GM18502 (cell line): Measurements from ENCODE around the gene LGMN.

ENCODE experiments used
- ATAC-seq: cut with Tn5 transposase; IDR thresholded peaks from one replicate; pipeline ENCODE4 v1.9.1; 2021; ENCODE audit warnings: mild to moderate bottlenecking; ENCODE audit not compliant: unreplicated experiment, poor library complexity

The LGMN gene

GRCh38 chr14:92703516-92703915 lies 44.9 kb downstream of the LGMN start:
- ATAC-seq, result no peak

DNA sequence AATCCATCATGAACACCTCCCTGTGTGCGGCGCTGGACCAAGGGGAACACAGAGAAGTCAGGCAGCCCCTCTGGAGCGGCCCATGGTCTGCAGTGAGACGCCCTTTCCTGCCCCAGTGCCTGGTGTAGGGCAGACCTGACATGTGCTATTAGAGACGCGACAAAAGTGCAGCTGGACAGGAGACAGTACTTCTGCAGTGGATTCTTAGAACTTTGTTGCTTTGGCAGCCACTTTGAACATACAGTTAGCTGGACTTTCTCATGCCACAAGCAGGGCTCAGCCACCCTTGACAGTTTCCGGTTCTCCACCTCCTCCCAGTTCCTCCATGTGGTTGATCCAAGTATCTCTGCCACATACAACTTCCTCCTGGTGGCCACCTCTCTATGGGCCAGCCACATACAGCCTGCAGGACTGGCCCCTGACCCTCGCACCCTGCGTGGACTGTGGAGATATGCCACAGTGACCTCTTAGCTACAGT lies 45.9 kb downstream of the LGMN start:
- no peak for ATAC-seq

GRCh38 chr14:92701826-92702225 lies 46.6 kb downstream of the LGMN start:
- ATAC-seq, result no peak

GRCh38 chr14:92698393-92698792 lies 50.0 kb downstream of the LGMN start:
- ATAC-seq, result no peak

GRCh38 chr14:92696366-92696765 lies 52.1 kb downstream of the LGMN start:
- no peak for ATAC-seq

GRCh38 chr14:92695562-92695961 lies 52.9 kb downstream of the LGMN start:
- no peak for ATAC-seq

DNA sequence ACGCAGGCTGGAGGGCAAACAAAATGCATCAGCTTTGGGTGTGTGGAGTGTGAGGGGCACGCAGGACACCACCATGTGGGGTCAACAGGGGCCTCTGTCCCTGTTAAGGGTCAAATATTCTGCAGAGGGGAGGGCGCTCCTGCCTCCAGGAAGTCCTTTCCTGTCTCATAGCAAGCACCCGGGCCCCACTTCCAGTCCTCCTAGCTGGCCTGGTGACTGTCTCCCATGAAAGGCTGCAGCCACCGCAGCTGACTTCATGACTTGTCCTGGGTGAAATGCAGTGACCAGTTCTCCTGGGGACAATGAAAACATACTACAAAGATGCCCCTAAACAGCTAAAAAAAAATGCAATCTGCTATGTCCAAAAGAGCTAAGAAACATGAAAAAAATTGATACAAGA lies 53.6 kb downstream of the LGMN start:
- no peak for ATAC-seq

- no peak for ATAC-seq
Measured at GRCh38 chr14:92693998-92694795, 54.2 kb downstream of the LGMN start.

GRCh38 chr14:92692822-92693226 lies 55.6 kb downstream of the LGMN start:
- ATAC-seq, result no peak

DNA sequence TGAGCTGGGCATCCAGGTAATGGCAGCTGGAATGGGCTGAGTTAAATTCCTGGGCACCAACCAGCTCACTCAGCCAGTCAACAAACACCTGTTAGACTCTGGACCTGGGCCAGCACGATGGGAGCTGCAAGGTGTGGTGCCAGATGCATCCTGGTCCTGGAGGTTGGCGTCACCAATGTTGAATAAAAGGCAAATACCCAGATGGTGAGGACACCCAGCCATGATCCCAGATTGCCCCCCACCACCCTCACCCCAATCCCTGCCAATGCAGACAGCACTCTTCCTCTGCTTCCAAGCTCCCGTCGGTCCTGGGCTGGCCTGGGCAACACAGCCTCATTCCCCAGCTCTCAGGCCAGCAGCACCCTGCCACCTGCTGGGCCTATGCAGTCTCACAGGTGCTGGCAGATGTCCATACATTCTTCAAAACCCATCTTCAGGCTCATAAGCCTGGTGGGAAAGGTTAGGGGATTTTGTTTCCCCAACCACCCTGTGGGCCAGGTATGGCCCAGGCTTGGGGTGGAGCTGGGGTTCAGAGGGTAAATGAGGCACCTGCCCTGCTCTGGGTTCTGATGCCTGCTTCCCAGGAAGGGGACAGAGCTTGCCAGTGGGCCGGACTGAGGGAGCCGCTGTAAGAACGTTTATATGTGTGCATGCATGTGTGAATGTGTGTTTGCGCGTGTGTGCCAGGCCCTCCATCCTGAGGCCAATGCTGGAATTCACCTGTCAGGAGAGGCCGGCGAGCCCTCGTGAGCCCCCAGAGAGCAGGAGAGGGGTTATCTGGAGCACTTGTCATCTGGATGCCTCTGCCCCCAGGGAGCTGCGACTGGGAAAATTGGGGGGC lies 58.0 kb downstream of the LGMN start:
- ATAC-seq, result no peak

DNA sequence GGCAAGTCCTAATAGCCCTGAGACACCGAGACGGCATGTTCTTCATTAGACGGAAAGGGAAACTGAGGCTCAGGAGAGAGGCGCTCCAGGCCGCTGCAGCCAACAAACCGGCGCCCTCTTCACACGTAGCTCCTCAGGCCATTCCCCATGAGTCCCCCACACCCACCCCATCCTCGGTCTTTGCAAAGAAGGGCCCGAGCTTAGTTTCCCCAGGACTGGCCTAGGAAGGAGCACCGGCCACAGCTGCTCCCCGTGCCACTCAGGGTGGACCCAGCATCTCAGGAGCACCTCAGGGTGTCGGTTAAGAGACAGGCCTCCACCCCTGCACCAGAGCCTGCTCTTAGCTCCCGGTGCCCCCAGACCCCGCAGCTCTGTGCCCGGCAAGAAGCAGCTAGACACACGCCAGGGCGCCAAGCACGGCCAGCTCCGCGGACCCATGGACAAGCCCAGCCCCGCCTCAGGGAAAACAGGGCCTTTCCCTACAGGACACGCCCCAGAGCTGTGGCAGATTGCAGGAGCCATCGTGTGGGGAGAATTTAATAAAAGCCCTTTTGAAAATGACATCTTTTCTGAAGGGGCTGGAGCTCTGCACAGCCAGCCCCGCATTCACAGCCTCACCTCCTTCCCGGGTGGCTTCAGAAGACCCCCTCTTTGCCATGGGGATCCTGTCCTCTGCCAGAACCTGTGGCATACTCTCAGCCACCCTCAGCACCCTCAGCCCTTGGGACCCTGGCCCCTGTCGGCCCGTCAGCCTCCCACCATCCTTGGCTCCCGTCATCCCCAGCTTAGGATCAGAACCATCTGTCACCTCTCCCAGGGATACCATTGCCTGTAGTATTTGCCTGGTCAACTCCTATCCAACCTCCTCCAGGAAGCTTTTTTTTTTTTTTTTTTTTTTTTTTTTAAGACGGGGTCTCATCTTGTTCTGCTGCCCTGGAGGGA lies 59.7 kb downstream of the LGMN start:
- ATAC-seq, result no peak

DNA sequence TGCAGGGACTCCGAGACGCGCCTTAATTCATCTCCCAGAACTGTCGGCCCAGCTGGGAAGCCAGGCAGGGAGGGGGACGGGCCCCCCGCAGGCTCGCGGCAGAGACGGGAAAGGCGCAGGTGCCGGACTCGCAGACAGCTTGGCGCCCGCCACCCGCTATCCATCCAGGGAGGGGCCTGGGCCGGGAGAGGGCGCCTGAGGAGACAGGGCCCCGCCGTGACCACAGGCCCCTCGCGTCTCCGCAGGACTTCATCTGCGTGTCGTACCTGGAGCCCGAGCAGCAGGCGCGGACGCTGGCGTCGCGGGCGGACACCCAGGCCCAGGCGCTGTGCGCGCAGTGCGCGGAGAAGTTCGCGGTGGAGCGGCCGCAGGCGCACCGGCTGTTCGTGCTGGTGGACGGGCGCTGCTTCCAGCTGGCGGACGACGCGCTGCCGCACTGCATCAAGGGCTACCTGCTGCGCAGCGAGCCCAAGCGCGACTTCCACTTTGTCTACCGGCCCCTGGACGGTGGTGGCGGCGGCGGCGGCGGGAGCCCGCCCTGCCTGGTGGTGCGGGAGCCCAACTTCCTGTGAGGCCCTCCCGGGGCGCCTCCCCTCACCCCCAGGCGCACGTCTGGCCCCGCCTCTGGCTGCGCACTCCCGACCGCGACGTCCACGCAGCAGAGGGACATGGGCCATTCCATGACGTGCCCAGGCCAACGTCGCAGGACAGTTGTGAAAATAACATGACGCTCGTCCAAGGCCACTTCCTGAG lies 60.6 kb downstream of the LGMN start:
- ATAC-seq, result no peak

DNA sequence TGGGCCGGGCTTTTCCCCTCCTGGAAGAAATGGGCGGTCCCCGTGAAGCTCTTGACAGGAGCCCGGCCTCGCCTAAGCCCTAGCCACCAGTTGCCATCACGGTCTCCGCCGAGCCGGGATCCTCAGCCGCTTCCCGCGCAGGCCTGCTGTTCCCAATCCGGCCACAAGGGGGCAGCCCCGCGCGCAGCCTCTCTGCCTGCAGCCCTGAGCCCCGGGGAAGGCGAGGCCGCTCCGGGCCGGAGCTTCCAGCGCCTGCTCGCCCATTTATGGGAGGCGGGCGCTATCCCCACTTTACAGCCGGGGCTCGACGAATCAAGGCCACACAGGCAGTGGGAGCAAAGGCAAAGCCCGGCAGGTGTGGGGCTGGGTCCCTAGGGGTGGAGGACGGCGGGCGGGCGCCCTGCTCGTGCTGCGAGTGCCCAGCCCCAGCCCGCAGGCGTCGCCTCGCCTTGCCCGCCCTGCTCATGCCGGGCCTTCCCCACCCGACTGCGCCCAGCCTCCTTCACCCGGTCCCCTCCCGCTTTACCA lies 61.5 kb downstream of the LGMN start:
- ATAC-seq, result no peak

DNA sequence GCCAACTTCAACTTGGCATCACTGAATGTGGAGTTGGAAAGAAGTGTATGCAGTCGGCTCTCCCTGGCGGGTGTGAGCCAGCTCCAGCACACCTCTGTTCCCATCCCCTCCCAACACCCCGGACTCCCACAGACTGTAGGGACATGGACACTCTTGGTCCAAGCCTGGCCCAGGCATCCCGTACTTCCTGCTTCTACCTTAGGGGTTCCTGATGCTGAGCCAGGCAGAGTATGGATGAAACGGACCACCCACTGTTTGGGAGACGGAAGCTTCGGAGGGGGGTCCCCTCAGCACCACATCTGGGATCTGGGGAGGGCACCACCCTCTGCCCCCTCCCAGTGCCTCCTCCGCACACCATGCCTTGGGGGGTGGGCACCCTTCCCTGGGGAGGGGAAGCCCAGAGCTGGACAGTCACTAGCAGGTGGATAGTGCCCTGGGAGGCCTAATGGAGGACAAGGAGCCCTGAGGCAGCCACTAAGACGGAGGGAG lies 62.0 kb downstream of the LGMN start:
- ATAC-seq, result no peak

DNA sequence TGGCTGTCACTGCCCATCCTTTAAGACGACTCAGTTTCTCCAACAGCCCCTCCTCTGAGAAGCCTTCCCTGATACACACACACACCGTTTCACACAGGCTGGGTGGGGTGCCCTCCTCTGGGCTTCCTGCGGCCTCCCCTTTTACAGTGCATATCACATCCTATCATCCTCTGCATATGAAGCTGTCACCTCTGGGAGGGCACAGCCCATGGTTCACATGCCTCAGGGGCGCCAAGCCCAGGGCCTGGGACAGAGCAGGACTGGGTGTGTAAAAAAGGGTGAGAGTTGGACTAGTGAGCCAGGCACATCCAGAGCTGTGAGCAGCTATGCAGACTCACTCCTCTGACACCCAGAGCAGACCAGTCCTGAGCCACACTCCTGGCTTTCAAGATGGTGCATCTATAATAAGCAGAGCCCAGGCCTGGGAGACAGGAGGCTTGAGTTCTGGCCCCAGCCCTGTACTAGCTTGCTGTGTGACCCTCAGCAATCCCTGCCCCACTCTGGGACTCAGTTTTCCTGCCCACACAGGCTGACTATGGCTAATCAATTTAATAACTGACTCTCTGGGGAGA lies 62.6 kb downstream of the LGMN start:
- no peak for ATAC-seq

- no peak for ATAC-seq
Measured at GRCh38 chr14:92684801-92685560, 63.4 kb downstream of the LGMN start.

DNA sequence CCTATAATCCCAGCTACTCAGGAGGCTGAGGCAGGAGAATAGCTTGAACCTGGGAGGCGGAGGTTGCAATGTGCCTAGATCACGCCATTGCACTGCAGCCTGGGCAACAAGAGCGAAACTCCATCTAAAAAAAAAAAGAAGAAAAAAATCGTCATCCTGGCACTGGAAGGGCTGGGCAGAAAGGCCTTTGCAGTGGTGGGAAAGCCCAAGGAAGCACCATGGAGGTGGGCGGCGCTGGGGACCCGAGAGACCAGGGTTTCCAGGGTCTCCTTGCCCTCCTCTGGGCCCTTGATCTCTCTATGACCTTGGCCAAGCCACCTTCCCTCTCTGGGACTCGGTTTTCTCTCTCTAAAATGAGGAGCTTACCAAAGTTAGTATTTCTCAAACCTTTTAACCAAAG lies 65.4 kb downstream of the LGMN start:
- ATAC-seq, result no peak
